Astrocyte of the cerebellum (primary cell): ENCODE results near the gene GALNT16.
A peak's percentile ranks its signal among the peaks of the same experiment; 100 is the strongest.

ENCODE experiments used
- DNase-seq: peaks from one replicate; pipeline ENCODE4 v3.0.0-alpha.2; 2011; ENCODE audit warnings: low read depth
- H3K4me3 ChIP-seq: 2 replicates; pipeline ENCODE4 v1.5.1; 2011; ENCODE audit warnings: mild to moderate bottlenecking, low read depth, low read length, moderate library complexity
- in situ Hi-C: cut with HindIII; loops from 2 replicates; pipeline ENCODE4 v1.10.0; 2017; ENCODE audit warnings: low sequenced_read_pairs
- TF ChIP-seq, protein P1 (sequence below): IDR thresholded peaks from 2 replicates; pipeline ENCODE4 v1.5.1; 2012; ENCODE audit warnings: low read length, low read depth, moderate library complexity, mild to moderate bottlenecking; ENCODE audit errors: missing control alignments

The GALNT16 gene

DNA sequence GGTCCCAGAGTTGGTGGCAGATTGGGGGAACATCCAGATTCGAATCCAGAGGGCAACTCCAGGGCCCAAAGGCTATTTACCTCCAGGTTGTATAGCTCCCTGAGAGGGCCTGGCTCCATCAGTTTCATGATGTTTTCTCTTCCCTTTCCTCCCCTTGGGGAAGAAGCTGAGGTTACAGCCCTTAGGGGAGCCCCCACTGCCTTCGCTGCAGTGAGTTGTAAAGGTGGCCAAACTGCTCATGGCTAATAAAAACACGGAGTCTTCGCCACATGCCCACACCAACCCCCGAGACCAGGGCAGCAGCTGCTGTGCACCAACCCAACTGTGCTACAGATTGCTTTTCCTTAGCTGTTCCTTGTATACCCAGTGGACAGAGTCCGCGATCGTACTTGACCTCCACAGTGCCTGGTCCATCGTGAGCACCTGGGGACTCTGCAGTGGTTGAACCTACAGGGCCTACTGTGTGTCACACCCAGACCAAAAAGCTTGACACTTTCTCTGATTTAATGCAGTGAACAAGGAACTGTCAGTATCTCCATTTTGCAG, 20.9 kb downstream of the GALNT16 start:
- DNase-seq: no peak
- H3K4me3 ChIP-seq: no peak overlapping the region
- in situ Hi-C loops: no loop called here
- TF ChIP-seq, protein P1, sequence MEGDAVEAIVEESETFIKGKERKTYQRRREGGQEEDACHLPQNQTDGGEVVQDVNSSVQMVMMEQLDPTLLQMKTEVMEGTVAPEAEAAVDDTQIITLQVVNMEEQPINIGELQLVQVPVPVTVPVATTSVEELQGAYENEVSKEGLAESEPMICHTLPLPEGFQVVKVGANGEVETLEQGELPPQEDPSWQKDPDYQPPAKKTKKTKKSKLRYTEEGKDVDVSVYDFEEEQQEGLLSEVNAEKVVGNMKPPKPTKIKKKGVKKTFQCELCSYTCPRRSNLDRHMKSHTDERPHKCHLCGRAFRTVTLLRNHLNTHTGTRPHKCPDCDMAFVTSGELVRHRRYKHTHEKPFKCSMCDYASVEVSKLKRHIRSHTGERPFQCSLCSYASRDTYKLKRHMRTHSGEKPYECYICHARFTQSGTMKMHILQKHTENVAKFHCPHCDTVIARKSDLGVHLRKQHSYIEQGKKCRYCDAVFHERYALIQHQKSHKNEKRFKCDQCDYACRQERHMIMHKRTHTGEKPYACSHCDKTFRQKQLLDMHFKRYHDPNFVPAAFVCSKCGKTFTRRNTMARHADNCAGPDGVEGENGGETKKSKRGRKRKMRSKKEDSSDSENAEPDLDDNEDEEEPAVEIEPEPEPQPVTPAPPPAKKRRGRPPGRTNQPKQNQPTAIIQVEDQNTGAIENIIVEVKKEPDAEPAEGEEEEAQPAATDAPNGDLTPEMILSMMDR: no peak

DNA sequence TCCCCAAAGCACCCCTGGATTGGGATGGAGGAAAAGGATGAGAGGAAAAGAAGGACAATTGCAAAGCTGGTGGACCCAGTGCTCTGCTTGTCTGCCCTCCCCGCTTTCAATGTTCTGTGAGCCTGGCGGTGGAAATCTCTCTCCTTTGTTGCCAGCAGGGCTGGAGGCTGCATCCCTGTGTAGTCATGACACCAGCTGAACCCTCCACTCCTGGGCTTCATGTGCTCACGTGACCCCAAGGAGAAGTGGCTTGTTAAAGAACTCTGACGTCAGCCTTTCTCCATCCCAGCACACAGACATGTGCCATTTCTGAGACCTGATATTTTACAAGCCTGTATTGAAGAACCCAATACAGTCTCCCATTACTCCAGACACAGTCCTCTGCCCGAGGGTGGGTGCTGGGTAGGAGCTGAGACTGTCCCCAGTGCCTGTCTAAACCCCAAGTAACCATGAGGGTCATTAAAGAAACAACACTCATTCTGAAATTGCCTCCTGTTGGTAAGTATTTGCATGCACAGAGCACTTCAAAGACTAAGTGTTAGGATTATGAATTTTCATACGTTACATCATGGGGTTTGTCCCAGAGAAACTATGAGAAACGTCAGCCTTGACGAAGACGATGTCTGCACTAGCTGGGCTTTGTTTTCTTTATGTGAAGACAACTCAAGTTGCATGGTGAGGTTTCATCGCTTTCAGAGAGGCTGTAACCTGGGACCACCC, 21.7 kb downstream of the GALNT16 start:
- in situ Hi-C loops: no loop called here
- no peak overlapping the region for H3K4me3 ChIP-seq
- DNase-seq: no peak
- TF ChIP-seq, protein P1: no peak

DNA sequence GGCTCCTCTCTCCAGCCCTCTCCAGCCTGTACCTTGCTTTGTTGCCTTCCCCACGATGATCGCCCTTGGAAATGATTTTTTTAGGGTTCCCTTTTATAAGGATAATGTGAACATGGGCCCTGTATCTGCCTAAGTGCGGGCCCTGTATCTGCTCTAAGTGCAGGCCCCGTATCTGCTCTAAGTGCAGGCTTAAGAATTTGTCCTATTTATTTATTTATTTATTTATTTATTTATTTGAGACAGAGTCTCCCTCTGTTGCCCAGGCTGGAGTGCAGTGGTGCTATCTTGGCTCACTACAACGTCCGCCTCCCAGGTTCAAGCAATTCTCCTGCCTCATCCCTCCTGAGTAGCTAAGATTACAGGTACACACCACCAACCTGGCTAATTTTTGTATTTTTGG, 22.5 kb downstream of the GALNT16 start:
- no peak overlapping the region for H3K4me3 ChIP-seq
- DNase-seq: no peak
- TF ChIP-seq, protein P1: no peak
- in situ Hi-C loops: no loop called here

DNA sequence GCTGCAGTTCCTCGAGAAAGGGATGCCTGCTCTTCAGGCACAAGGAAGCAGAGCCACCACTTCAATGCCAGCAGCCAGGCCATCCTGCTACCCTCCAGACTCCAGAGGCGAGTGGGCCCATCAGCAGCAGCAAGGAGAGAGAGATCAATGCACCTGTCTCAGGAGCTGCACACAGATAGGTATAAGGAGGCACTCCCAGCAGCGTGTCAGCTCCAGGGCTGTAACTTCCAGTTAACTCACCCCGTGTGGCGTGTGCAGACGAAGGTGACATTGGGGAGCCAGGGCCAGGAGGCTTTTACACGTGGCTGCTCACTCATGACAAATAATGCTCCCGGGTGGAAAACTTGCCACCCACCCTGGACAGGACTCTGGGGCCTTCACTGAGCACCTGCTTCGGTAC, 24.2 kb downstream of the GALNT16 start:
- H3K4me3 ChIP-seq: no peak overlapping the region
- in situ Hi-C loops: no loop called here
- TF ChIP-seq, protein P1: no peak
- no peak for DNase-seq

DNA sequence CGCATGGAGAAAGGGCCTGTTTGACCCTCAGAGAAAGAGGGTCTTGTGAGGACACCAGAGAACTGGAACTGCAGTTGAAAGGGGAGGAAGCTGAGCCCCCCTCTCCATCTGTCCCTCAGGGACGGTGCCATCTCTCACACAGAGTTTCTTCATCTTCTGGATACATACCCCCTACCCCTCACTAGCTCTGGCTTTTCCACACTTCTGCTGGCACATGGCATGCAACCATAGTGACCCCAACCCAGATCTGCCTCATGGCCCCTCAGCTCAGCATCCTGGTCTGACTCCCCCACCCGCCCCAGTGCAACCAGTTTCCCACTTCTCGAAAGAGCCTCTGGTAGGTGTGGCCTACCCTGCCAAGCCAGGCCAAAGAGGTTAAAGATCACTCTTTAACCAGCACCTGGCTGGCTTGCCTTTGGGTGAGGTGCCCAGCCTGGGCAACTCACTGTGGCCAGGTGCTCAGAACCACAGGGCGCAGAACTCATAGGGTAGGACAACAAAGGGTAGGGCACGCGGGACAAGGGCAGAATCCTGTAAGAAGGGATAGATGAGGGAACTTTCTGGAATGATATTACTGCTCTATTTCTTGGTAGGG, 25.8 kb downstream of the GALNT16 start:
- no peak overlapping the region for H3K4me3 ChIP-seq
- TF ChIP-seq, protein P1: no peak
- DNase-seq: no peak
- in situ Hi-C loops: no loop called here

DNA sequence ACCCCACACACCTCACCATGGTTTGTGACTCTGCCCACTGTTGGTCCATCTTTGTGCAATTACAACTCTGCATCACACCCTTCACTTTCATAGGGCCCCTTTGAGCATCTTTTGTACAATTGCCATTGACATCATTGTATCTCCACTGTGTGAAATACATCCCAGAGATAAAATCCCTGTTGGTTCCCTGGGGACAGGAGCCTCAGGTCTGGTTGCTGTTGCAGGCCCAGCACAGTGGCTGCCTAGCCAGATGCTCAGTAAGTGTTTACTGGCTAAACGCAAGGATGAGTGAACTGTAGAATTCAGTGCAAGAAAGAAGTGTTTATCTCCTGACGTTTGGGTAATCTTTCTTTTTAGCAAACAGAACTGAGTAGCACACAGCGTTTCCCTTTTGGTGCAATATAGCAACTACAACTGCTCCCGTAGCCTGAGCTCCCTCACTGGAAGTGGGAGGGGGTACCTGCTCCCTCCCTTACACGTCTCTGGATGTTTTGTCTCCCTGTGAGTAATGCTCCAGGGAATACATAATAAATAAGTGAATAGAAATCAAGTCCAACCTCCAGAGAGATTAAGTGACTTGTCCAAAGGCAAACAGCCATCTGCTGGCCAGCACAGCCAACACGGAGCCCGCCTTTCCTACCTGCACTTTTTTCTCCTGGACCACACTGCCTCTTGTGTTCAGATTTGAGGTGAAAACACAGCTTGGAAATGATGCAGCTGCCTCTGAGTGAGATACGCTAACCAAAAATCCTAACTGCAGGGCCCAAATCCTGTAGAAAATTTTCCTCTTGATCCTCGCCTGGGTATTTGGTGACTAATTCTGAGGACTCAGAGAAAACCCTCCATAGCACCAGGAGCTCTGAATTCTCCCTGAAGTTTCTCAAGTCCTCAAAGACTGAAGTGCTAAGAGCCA, 27.4 kb downstream of the GALNT16 start:
- TF ChIP-seq, protein P1: no peak
- in situ Hi-C loops: no loop called here
- no peak overlapping the region for H3K4me3 ChIP-seq
- peak; percentile 70 for DNase-seq
